BLaER1 (cell line): ENCODE measurements around the gene NCKIPSD.

Experiments
- H3K27ac ChIP-seq: shearing (Covaris generic); formaldehyde crosslinking; 2 replicates; pipeline ENCODE4 v1.8.1; 2022
- H3K27me3 ChIP-seq: shearing (Covaris generic); formaldehyde crosslinking; 2 replicates; pipeline ENCODE4 v1.8.1; 2022
- H3K36me3 ChIP-seq: shearing (Covaris generic); formaldehyde crosslinking; 2 replicates; pipeline ENCODE4 v1.8.1; 2022
- H3K4me1 ChIP-seq: shearing (Covaris generic); formaldehyde crosslinking; 2 replicates; pipeline ENCODE4 v1.8.1; 2022
- H3K4me2 ChIP-seq: shearing (Covaris generic); formaldehyde crosslinking; 2 replicates; pipeline ENCODE4 v1.8.1; 2022
- H3K4me3 ChIP-seq: shearing (Covaris generic); formaldehyde crosslinking; 2 replicates; pipeline ENCODE4 v1.8.1; 2022
- H3K9ac ChIP-seq: shearing (Covaris generic); formaldehyde crosslinking; 2 replicates; pipeline ENCODE4 v1.8.1; 2022
- H3K9me3 ChIP-seq: shearing (Covaris generic); formaldehyde crosslinking; 2 replicates; pipeline ENCODE4 v1.8.1; 2022
- H4K20me1 ChIP-seq: shearing (Covaris generic); formaldehyde crosslinking; 2 replicates; pipeline ENCODE4 v1.8.1; 2022
- Cebpa-rat ChIP-seq: shearing (Covaris generic); IDR thresholded peaks from 2 replicates; pipeline ENCODE4 v1.8.1; 2022

Gene NCKIPSD

GRCh38 chr3:48635222-48636021 lies 50.3 kb downstream of the NCKIPSD start, which contains the start of gene SLC26A6:
Gene SLC26A6 (minus strand): TSS chr3:48635461. CDS start chr3:48635393, 68 bp downstream.
- Histone ChIP-seq H4K20me1 (peaks cover 16% of the 10 kb centered on the region), H3K27me3 (no peaks in the 10 kb centered on the region), H3K36me3 (peaks cover 33% of the 10 kb centered on the region), H3K27ac (peak within 1 kb of the TSS; percentile 77), H3K4me3 (peak within 1 kb of the TSS; percentile 74), H3K9ac (peak within 1 kb of the TSS; percentile 81), H3K9me3 (no peaks in the 10 kb centered on the region), H3K4me1 (peaks cover 33% of the 10 kb centered on the region), H3K4me2 (peak within 1 kb of the TSS; percentile 99)
- no peak for TF ChIP-seq Cebpa-rat

GRCh38 chr3:48634661-48635221 lies 51.0 kb downstream of the NCKIPSD start:
- peak overlapping the region; percentile 77 for H3K27ac ChIP-seq
- peaks cover 16% of the 10 kb centered on the region for H4K20me1 ChIP-seq
- H3K4me3 ChIP-seq, result peak overlapping the region; percentile 74
- H3K4me1 ChIP-seq, result peaks cover 33% of the 10 kb centered on the region
- H3K9me3 ChIP-seq, result no peaks in the 10 kb centered on the region
- peak overlapping the region; percentile 99 for H3K4me2 ChIP-seq
- peak overlapping the region; percentile 81 for H3K9ac ChIP-seq
- H3K36me3 ChIP-seq, result peaks cover 40% of the 10 kb centered on the region
- no peak for TF ChIP-seq Cebpa-rat
- H3K27me3 ChIP-seq, result no peaks in the 10 kb centered on the region

- no peak overlapping the region; the same call in 1 of the 2 replicates for H3K4me3 ChIP-seq
- H3K27me3 ChIP-seq, result no peaks in the 10 kb centered on the region
- peaks cover 16% of the 10 kb centered on the region for H4K20me1 ChIP-seq
- no peak for TF ChIP-seq Cebpa-rat
- H3K4me2 ChIP-seq, result peak overlapping the region; percentile 99
- H3K9me3 ChIP-seq, result no peaks in the 10 kb centered on the region
- peaks cover 33% of the 10 kb centered on the region for H3K4me1 ChIP-seq
- H3K36me3 ChIP-seq, result peaks cover 50% of the 10 kb centered on the region
- no peak overlapping the region for H3K27ac ChIP-seq
- H3K9ac ChIP-seq, result peak overlapping the region; percentile 34; the same call in 1 of the 2 replicates
Observed at GRCh38 chr3:48633743-48634142, 52.0 kb downstream of the NCKIPSD start.

DNA sequence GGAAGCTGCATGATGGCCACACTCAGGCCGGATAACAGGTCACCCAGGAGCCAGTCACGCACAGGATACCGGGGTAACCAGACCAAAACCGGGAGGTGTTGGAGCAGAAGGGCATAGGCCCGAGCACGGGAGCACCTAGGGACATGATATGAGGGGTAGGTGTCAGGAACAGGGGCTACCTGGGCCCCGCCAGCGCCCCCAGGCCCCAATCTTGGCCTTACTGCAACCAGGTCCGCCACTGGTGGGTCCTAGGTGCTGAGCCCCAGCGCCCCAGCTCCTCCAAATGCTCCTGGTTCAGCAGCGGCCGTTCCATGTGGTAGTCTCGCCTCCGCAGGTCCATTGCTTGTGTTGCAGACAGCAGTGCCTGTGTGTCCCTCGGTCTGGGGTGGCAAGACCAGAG lies 52.5 kb downstream of the NCKIPSD start:
- peak overlapping the region; percentile 34; the same call in 1 of the 2 replicates for H3K9ac ChIP-seq
- H3K27ac ChIP-seq, result no peak overlapping the region
- peaks cover 33% of the 10 kb centered on the region for H3K4me1 ChIP-seq
- TF ChIP-seq Cebpa-rat, result no peak
- no peaks in the 10 kb centered on the region for H3K9me3 ChIP-seq
- peaks cover 55% of the 10 kb centered on the region for H3K36me3 ChIP-seq
- H4K20me1 ChIP-seq, result peaks cover 16% of the 10 kb centered on the region
- no peak overlapping the region for H3K4me2 ChIP-seq
- H3K27me3 ChIP-seq, result no peaks in the 10 kb centered on the region
- H3K4me3 ChIP-seq, result no peak overlapping the region

DNA sequence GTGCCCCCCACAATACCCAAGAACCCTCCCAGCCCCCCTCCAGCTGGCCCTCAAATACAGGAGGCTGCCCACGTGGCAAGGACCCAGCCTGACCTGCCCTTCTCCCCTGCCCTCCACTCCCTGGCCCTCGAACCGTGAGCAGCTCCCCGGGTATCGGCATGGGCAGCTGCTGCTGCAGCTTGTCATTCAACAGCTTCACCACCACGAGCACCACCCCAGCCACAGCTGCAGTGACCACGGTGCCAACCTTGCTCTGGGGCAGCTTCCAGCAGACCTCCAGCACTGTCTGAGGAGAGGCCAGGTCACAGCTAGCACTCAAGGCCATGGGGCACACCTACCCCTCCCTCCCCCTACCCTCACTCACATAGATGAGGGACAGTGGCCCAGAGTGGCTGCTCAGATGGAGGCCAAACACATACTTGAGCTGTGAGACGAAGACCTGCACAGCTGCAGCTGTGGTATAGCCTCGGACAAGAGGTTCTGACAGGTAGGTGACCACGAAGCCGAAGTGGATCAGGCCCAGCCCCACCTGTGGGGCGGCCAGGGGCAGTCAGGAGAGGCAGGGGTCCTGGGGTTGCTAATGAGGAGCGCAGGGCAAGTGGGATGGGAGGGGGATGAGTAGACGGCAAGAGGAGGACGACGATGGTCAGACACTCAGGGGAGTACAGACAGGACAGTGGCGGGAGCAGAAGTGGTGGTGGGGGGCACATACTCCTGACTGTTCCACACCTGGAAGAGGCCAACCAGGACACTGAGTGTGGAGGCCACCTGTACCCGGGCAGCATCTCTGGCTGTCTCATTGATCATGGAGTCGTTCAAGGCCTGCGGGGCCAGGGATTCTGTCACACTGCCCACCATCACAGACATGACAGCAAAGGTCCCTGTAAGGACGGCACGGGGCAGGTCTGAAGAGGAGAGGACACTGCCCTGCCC lies 53.9 kb downstream of the NCKIPSD start:
- Histone ChIP-seq H3K36me3 (peaks cover 70% of the 10 kb centered on the region), H4K20me1 (peaks cover 16% of the 10 kb centered on the region), H3K9ac (no peak overlapping the region)

GRCh38 chr3:48630833-48631232 lies 54.9 kb downstream of the NCKIPSD start:
- no peak overlapping the region for H3K4me3 ChIP-seq
- H4K20me1 ChIP-seq, result peaks cover 16% of the 10 kb centered on the region
- H3K36me3 ChIP-seq, result peaks cover 79% of the 10 kb centered on the region
- no peak for TF ChIP-seq Cebpa-rat
- no peak overlapping the region for H3K9ac ChIP-seq
- no peaks in the 10 kb centered on the region for H3K9me3 ChIP-seq
- H3K27me3 ChIP-seq, result no peaks in the 10 kb centered on the region
- no peak overlapping the region for H3K27ac ChIP-seq
- no peak overlapping the region for H3K4me2 ChIP-seq
- peaks cover 16% of the 10 kb centered on the region for H3K4me1 ChIP-seq

More for the DNA sequence above, 53.9 kb downstream of the NCKIPSD start:
- H3K4me1 ChIP-seq, result peaks cover 26% of the 10 kb centered on the region
- no peak overlapping the region for H3K4me3 ChIP-seq
- H3K27ac ChIP-seq, result no peak overlapping the region
- H3K9me3 ChIP-seq, result no peaks in the 10 kb centered on the region
- no peaks in the 10 kb centered on the region for H3K27me3 ChIP-seq
- TF ChIP-seq Cebpa-rat, result no peak
- no peak overlapping the region for H3K4me2 ChIP-seq

- no peak for TF ChIP-seq Cebpa-rat
- Histone ChIP-seq H3K4me1 (peaks cover 15% of the 10 kb centered on the region), H3K36me3 (peaks cover 83% of the 10 kb centered on the region), H3K27ac (no peak overlapping the region), H3K9me3 (no peaks in the 10 kb centered on the region), H3K4me3 (no peak overlapping the region), H3K9ac (no peak overlapping the region), H4K20me1 (peaks cover 16% of the 10 kb centered on the region), H3K27me3 (no peaks in the 10 kb centered on the region), H3K4me2 (no peak overlapping the region)
Observed at GRCh38 chr3:48630407-48630806, 55.3 kb downstream of the NCKIPSD start.

GRCh38 chr3:48629894-48630293 lies 55.8 kb downstream of the NCKIPSD start:
- H3K9ac ChIP-seq, result no peak overlapping the region
- no peaks in the 10 kb centered on the region for H3K9me3 ChIP-seq
- H3K4me1 ChIP-seq, result peaks cover 15% of the 10 kb centered on the region
- H3K27me3 ChIP-seq, result no peaks in the 10 kb centered on the region
- peaks cover 16% of the 10 kb centered on the region for H4K20me1 ChIP-seq
- TF ChIP-seq Cebpa-rat, result no peak
- no peak overlapping the region for H3K4me3 ChIP-seq
- H3K4me2 ChIP-seq, result no peak overlapping the region
- peaks cover 89% of the 10 kb centered on the region for H3K36me3 ChIP-seq
- no peak overlapping the region for H3K27ac ChIP-seq

- no peak overlapping the region for H3K4me2 ChIP-seq
- peaks cover 4% of the 10 kb centered on the region; the same call in 1 of the 2 replicates for H4K20me1 ChIP-seq
- H3K27me3 ChIP-seq, result no peaks in the 10 kb centered on the region
- peaks cover 96% of the 10 kb centered on the region for H3K36me3 ChIP-seq
- H3K9ac ChIP-seq, result no peak overlapping the region
- no peak overlapping the region for H3K4me3 ChIP-seq
- no peaks in the 10 kb centered on the region for H3K9me3 ChIP-seq
- peaks cover 2% of the 10 kb centered on the region; the same call in 1 of the 2 replicates for H3K4me1 ChIP-seq
- no peak for TF ChIP-seq Cebpa-rat
- H3K27ac ChIP-seq, result no peak overlapping the region
Observed at GRCh38 chr3:48628277-48629017, 57.3 kb downstream of the NCKIPSD start.
